ENCODE data around the gene PPP6C. TPM values are rescaled to one million over a fixed set of nuclear protein-coding genes. Genes with fewer than 3 reads are reported as not detected.

PPP6C gene
- total and polyA plus RNA-seq, 2 donors (not counting 1 experiment from before 2014, with no cell fraction given), result 12.1 to 38.6 TPM

- Mint-ChIP-seq H3K9me3 (ENCODE audit: insufficient read depth) (no peaks in the 10 kb centered on the region), H3K27me3 (no peaks in the 10 kb centered on the region), H3K4me3 (no peak overlapping the region), H3K27ac (no peak overlapping the region), H3K4me1 (peaks cover 10% of the 10 kb centered on the region)
- ATAC-seq (ENCODE audit: low read depth) (no peak), DNase-seq (no peak)
- H3K36me3 ChIP-seq (replicated peaks in 1 of 2; ENCODE audit: control extremely low read depth in 1 of 2, control insufficient read depth in 1 of 2, extremely low read depth in 1 of 2, insufficient read depth in 2 of 2, low read length in 1 of 2), result peaks cover under 1 to 15% of the 10 kb centered on the region in 2 experiments
- H3K4me2 ChIP-seq (replicated peaks; ENCODE audit: low read depth, low read length, poor library complexity, severe bottlenecking), result no peak overlapping the region
- H3K9ac ChIP-seq (ENCODE audit: low read length), result no peak overlapping the region
- intact Hi-C loops (cut with micrococcal nuclease), result loop anchor here (5.0 kb wide), 1 partner anchor 342 kb away; the partner anchor contains the start of genes ARPC5L and RPL35
- H2AFZ ChIP-seq (ENCODE audit: insufficient read depth, low read depth, low read length, poor library complexity, severe bottlenecking), result no peak overlapping the region
- ChIA-PET CTCF (no interaction called here), POLR2A (no interaction called here)
- no peaks in the 10 kb centered on the region for H4K20me1 ChIP-seq (ENCODE audit: control insufficient read depth, insufficient read depth, low read length, poor library complexity, severe bottlenecking)
- no peaks in the 10 kb centered on the region for H3K9me3 ChIP-seq (ENCODE audit: control extremely low read depth in 1 of 3, control insufficient read depth in 2 of 3, insufficient read depth in 1 of 3, low read length in 2 of 3)
- no peak overlapping the region for H3K27ac ChIP-seq (ENCODE audit: low read length in 2 of 2)
- no peak overlapping the region for H3K4me3 ChIP-seq (ENCODE audit: control extremely low read depth in 1 of 5, extremely low read depth in 1 of 5, insufficient read depth in 1 of 5, low read depth in 2 of 5, low read length in 4 of 5)
- TF ChIP-seq EZH2 (IDR thresholded peaks at IDR 0.05; ENCODE audit: borderline replicate concordance, insufficient read depth, low read depth, low read length, poor library complexity, severe bottlenecking), result no peak
- TF ChIP-seq CTCF (IDR thresholded peaks at IDR 0.05), result no peak
- H3K79me2 ChIP-seq (ENCODE audit: control insufficient read depth, insufficient read depth, low read length), result peaks cover 1% of the 10 kb centered on the region
- 88% methylated on average over 1 of the region's 3 CpGs for WGBS (ENCODE audit: insufficient coverage)
- H3K4me1 ChIP-seq (ENCODE audit: control insufficient read depth in 2 of 2, insufficient read depth in 2 of 2, low read length in 2 of 2), result peaks cover 7 to 11% of the 10 kb centered on the region in 2 donors
- H3K27me3 ChIP-seq (replicated peaks in 1 of 4; ENCODE audit: control extremely low read depth in 1 of 4, control insufficient read depth in 3 of 4, insufficient read depth in 4 of 4, low read length in 3 of 4), result no peaks in the 10 kb centered on the region
Observed at GRCh38 chr9:125204477-125204876, 14.9 kb upstream of the PPP6C start.

GRCh38 chr9:125202846-125203618, 13.4 kb upstream of the PPP6C start:
- intact Hi-C loops (cut with micrococcal nuclease), result loop anchor here (5.0 kb wide), 1 partner anchor 341 kb away; the partner anchor contains the start of genes ARPC5L and RPL35
- Histone ChIP-seq H3K36me3 (replicated peaks in 1 of 2; ENCODE audit: control extremely low read depth in 1 of 2, control insufficient read depth in 1 of 2, extremely low read depth in 1 of 2, insufficient read depth in 2 of 2, low read length in 1 of 2) (peaks cover 0 to 15% of the 10 kb centered on the region in 2 experiments), H4K20me1 (ENCODE audit: control insufficient read depth, insufficient read depth, low read length, poor library complexity, severe bottlenecking) (no peaks in the 10 kb centered on the region), H3K79me2 (ENCODE audit: control insufficient read depth, insufficient read depth, low read length) (peaks cover 2% of the 10 kb centered on the region), H2AFZ (ENCODE audit: insufficient read depth, low read depth, low read length, poor library complexity, severe bottlenecking) (no peak overlapping the region), H3K4me1 (ENCODE audit: control insufficient read depth in 2 of 2, insufficient read depth in 2 of 2, low read length in 2 of 2) (peaks cover 9 to 14% of the 10 kb centered on the region in 2 donors), H3K27me3 (replicated peaks in 1 of 4; ENCODE audit: control extremely low read depth in 1 of 4, control insufficient read depth in 3 of 4, insufficient read depth in 4 of 4, low read length in 3 of 4) (no peaks in the 10 kb centered on the region), H3K9ac (ENCODE audit: low read length) (no peak overlapping the region), H3K4me3 (ENCODE audit: control extremely low read depth in 1 of 5, extremely low read depth in 1 of 5, insufficient read depth in 1 of 5, low read depth in 2 of 5, low read length in 4 of 5) (no peak overlapping the region), H3K4me2 (replicated peaks; ENCODE audit: low read depth, low read length, poor library complexity, severe bottlenecking) (no peak overlapping the region), H3K9me3 (ENCODE audit: control extremely low read depth in 1 of 3, control insufficient read depth in 2 of 3, insufficient read depth in 1 of 3, low read length in 2 of 3) (no peaks in the 10 kb centered on the region), H3K27ac (ENCODE audit: low read length in 2 of 2) (no peak overlapping the region)
- TF ChIP-seq CTCF (IDR thresholded peaks at IDR 0.05) (no peak), EZH2 (IDR thresholded peaks at IDR 0.05; ENCODE audit: borderline replicate concordance, insufficient read depth, low read depth, low read length, poor library complexity, severe bottlenecking) (no peak)
- Mint-ChIP-seq H3K4me3 (no peak overlapping the region), H3K4me1 (peaks cover 11% of the 10 kb centered on the region), H3K9me3 (ENCODE audit: insufficient read depth) (no peaks in the 10 kb centered on the region), H3K27ac (no peak overlapping the region), H3K27me3 (no peaks in the 10 kb centered on the region)
- POLR2A ChIA-PET, result no interaction called here
- no CpG with 5 or more reads among the region's 1 CpG for WGBS (ENCODE audit: insufficient coverage)
- CTCF ChIA-PET, result no interaction called here
- DNase-seq, result no peak
- ATAC-seq (ENCODE audit: low read depth), result no peak
